ENCODE results near the gene RPL36A.

The RPL36A gene

DNA sequence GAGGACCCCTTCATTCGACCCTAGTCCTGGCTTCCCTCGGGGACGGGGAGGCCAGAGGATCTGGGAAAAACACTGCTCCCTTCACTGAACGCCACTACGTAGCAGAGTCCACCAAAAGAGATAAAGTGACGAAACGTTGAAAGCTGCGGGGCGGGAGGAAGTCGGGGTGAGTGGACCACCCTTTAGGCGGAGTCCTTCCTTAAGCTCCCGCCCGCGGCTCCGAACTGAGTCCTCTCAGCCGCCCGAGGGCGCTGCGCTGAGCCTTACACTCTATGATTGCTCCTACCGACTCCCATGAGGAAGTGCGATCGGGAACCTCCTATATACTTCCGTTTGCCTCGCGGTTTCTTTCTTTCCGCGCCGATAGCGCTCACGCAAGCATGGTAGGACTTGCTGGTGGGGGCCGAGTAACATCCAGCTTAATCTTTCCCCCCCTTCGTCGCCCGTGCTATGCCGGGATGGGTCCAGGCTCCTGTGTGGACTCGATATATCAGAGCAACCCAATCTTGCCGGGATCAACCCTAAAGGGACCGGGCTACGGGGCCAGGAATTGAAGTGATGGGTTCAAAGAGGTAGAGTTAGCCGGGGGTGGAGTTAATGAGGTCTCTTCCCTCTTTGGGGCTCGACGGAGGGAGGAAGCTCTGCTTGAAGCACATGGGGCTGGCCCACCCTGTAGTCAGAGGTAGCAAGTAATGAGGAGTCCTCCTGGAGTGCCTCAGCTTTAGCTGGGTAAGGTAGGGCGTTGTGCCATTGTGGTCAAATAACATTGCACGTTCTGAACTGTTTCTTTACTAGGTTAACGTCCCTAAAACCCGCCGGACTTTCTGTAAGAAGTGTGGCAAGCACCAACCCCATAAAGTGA is at the start of gene RPL36A:
Gene RPL36A, plus strand, starts transcription at position 348 of the 862 bp plus-strand sequence. Its CDS starts 33 bp downstream, at position 381.
- peak; percentile 81 for DNase-seq

DNA sequence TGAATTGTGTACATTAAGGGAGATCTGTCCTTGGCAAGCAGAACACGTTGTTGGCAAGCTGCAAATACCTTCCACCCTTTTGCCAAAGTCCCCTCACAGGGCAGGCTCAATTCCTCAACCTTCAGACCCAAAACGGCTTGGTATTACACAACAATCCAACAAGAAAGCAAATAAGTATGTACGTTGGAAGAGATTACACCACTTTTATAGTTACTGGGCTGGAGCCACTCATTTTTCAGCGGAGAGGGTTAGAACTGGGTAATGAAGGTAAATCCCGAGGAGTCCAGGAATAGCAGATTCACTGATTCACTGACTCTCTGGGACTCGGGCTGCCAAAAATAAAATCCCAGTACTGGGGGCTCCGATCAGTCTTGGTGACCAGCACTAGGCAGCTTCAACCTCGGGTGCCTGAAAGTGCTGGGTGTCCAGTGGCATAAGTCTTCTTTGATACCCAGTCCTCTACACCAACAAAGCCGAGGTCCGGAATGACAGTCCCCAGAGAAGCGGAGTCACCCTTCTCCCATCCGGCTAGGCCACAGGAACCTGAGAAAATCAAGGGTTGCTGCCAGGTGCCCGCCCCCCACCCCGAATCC is 42.9 kb upstream of the RPL36A start:
- DNase-seq: no peak

- peak; percentile 61 for DNase-seq
Measured at GRCh38 chrX:101348452-101349192, 42.2 kb upstream of the RPL36A start, which contains the start of gene TIMM8A. Gene TIMM8A, minus strand, starts transcription at chrX:101348742. Its CDS starts 78 bp downstream, at chrX:101348664.

DNA sequence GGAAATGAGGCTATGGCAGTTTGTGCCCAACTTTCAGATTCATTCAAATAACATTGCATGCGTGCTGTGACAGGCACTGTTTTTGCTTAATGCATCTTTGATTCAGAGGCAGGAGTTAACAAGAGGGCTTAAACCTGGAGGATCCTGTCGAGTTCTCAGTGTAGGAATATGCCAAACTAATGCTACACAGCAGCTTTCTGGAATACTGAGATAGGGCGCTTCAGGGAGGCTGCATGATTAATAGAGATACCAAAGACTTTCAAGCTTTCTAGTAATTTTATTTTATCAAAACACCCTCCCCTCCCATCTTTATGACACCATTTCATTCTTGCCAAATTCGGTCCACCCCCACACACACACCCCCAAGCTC is 41.6 kb upstream of the RPL36A start:
- DNase-seq: no peak

DNA sequence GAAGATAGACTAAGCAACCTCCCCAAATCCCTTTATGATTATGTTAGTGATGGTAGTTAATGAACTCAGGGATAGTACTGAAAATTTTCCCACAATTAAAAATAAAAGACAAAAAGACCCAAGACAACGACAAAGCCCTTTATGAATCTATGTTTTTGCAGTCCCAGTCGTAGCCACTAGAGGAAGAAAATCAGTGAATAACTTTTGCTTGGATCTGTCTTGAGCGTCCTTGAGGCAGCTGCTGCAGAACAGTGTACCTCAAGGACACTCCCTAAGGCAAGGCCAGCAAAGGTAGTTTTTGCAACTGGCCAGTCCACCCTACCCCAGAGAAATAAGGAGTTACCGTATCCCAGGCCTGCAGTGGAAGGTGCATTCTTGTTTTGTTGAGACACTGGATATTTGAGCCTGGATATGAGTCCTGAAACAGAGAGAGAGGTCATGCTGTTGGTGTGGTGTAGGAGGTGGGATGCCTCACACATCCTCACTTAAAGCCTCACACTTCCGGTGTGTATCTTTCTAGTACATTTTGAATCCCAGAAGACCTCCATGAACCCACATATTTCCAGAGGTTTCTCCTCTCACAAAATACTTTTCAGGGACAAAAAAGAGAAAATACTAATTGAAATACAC is 33.5 kb upstream of the RPL36A start:
- DNase-seq: no peak

DNA sequence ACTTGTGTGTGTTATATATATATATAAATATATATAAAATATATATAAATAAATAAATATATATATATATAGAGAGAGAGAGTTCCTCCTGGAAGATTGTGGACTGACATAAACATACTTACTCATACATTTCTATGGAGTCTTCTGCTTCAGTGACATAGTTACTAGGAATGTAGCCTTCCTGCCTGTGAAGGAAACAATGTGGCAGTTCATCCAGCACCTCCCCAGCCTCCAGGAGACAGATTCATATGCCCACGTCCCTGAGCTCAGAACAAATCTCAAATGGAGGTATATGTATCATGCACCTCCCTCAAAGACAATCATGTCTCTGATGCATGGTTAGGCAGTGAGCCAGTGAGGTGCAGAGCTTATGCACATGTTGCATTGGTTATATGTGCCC is 30.8 kb upstream of the RPL36A start:
- no peak for DNase-seq

- DNase-seq: no peak
Measured at GRCh38 chrX:101360390-101360789, 30.4 kb upstream of the RPL36A start.

GRCh38 chrX:101362116-101362515 is 28.7 kb upstream of the RPL36A start:
- DNase-seq: no peak

GRCh38 chrX:101362757-101363156 is 28.1 kb upstream of the RPL36A start:
- DNase-seq: no peak

- DNase-seq: no peak
Measured at GRCh38 chrX:101365301-101365795, 25.5 kb upstream of the RPL36A start.

GRCh38 chrX:101368800-101369199 is 22.0 kb upstream of the RPL36A start:
- DNase-seq: no peak

DNA sequence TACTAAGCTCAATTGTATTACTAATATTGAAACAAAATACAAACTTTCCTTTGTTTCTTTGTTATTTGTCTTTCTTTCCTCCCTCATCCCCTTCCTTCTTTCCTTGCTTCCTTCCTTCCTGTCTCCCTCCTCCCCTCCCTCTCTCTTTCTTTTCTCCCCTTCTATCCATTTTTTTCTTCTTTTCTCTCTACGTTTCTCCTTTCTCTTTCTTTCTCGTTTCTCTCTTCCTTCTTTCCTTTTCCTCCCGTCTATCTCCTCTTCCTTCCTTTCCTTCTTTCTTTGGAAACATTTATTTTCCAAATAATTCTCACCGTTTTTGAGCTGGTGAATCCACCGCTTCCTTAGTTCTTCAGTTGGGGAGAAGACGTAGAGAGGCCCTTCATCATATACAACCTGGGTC is 21.1 kb upstream of the RPL36A start:
- DNase-seq: no peak

GRCh38 chrX:101370888-101371504 is 19.8 kb upstream of the RPL36A start:
- DNase-seq: no peak

- DNase-seq: no peak
Measured at GRCh38 chrX:101377547-101377946, 13.3 kb upstream of the RPL36A start.

DNA sequence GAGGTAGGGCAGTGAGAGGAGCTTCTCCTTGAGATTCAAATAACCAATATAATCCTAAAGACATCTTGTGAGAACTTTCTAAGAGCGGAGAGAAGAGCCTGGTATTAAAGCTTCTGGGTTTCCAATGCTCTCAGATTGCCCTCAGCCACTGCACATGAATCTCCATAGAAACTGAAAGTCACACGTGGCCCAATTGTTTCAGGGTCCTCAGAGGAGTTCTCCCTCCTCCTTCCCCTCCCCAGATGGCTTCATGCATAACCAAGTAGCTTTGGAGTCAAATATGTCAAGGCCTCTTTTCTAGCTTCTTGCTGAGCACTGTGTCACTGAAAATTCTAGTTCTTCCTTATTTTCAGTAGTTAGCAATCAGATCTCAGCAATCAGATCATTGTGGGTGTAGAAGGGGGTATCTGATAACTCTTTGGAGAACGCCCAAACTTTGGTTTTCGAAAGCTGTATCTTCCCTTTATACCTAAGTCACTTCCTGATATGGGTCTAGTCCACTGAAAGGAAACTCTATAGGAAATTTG is 7.1 kb upstream of the RPL36A start:
- no peak for DNase-seq

- no peak for DNase-seq
Measured at GRCh38 chrX:101385026-101385684, 5.7 kb upstream of the RPL36A start.

DNA sequence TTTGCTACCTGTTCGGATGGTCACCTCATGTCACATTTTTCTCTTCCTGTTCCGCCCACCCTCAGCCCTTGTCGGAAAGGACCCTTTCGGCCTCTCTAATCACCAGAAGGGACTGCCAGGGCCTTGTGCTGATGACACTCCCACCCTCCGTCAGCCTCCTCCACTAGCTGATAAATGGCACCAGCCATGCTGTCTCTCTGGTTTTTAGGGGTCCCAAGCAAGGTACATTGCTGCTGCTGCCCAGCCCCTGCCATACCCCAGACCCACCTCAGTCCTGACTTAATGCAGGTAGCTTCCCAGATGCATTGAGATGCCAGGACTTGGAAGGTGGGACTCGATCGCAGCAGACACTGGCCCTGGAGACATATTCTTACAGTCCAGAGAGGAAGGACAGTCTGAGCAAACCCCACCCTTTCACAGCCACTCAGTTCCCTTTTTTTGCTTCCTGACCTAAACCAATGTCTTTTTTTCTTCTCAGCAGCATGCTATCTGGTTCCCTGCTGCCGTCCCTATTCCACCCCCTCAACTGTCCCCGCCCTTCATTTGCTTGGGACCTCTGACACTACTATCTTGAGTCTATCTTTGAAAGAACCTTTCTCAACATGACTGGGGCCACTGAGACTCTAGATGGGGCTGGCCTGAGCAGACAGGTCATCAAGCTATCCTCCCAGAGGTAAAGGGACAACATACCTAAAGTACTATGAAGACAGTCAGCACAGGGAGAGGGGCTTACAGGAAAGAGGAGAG is 4.8 kb upstream of the RPL36A start, which contains the start of gene BTK:
Gene BTK, minus strand, starts transcription at position 397 of the 747 bp plus-strand sequence. CDS start 10,907 bp downstream, outside the sequence.
- DNase-seq: no peak

DNA sequence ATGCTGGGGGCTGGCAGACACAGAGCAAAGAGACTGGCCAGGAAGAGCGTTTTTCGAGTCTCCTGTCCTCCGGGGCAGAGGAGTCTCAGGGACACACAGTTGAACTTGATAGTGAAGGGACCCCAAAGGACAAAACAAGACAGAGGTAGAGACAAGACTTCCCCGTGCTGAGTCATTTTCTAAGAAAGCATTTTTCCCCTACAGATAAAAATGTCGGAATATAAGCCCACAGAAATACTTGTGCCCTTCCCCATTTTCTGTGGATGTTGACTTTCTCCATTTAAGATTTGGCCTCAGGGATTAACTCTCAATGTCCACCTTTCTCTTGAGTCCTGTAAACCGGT is 4.3 kb upstream of the RPL36A start:
- DNase-seq: no peak

GRCh38 chrX:101388604-101389003 is 2.2 kb upstream of the RPL36A start:
- no peak for DNase-seq

DNA sequence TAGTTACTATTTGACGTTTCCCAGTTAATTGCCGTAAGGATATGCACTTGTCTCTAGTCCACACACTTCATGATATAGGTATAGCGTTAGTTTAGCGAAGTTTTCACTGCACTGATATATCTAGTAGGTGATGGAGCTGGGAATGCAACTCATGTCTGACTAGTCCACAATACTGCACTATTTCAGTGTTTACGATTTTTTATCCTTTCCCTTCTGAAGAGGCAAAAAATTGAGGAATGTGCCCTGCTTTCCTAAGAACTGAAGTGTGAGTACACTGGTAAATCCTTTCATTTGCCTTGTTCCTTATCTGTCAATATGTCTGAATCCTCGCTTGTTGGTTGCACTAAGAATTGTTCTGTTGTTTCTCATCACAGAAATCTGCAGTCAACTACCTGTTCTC is 1.0 kb downstream of the RPL36A start:
- DNase-seq: no peak
